Tibial artery (tissue), 4 donors: ENCODE measurements around the gene SIPA1L3.
"Not testable (repeated sequence)": the region's sequence is repeated elsewhere in the genome, so short reads cannot be mapped to it uniquely, and the experiment has no call there.

Experiments used
- DNase-seq, 2 donors: peaks; one replicate each; pipeline ENCODE4 v3.0.0-alpha.2; 2019
- H3K27ac ChIP-seq, 2 donors: fragments of 200-600 bp; sonication (generic) in 1 of 2; 1 replicate in 1 of 2; 2 replicates in 1 of 2; pipeline ENCODE4 v1.5.1; 2018 to 2019; ENCODE audit warnings: mild to moderate bottlenecking in 1 of 2
- H3K27me3 ChIP-seq, 2 donors: fragments of 200-600 bp; sonication (generic) in 1 of 2; one replicate each; pipeline versions ENCODE4 v1.5.1 to v1.6.0; 2016 to 2019
- H3K36me3 ChIP-seq, 3 donors: fragments of 200-600 bp; sonication (generic) in 2 of 3; one replicate each; pipeline ENCODE4 v1.5.1; 2016 to 2019; ENCODE audit warnings: mild to moderate bottlenecking in 2 of 3
- H3K4me1 ChIP-seq, 4 donors: fragments of 200-600 bp; sonication (generic) in 2 of 4; 1 replicate in 3 of 4; 2 replicates in 1 of 4; pipeline ENCODE4 v1.5.1; 2016 to 2019
- H3K4me3 ChIP-seq, 2 donors: fragments of 200-600 bp; sonication (generic) in 1 of 2; 1 replicate in 1 of 2; 2 replicates in 1 of 2; pipeline ENCODE4 v1.5.1; 2018 to 2019; ENCODE audit warnings: mild to moderate bottlenecking in 2 of 2
- H3K9me3 ChIP-seq, 3 donors: fragments of 200-600 bp; sonication (generic) in 1 of 3; one replicate each; pipeline ENCODE4 v1.5.1; 2016 to 2019
- intact Hi-C: fragments of 100-400 bp; cut with DNase I; formaldehyde crosslinking; loops from one replicate; pipeline ENCODE4 v1.15.0; 2023; ENCODE audit warnings: low total_unique reads
- TF ChIP-seq, protein P1 (sequence below), 2 experiments: fragments of 200-600 bp in 1 of 2; fragments of 450-650 bp in 1 of 2; IDR thresholded peaks; one replicate each; pipeline ENCODE4 v1.5.1; 2017 to 2019; ENCODE audit warnings: antibody characterized with exemption in 2 of 2, mild to moderate bottlenecking in 1 of 2, moderate library complexity in 1 of 2

The SIPA1L3 gene

DNA sequence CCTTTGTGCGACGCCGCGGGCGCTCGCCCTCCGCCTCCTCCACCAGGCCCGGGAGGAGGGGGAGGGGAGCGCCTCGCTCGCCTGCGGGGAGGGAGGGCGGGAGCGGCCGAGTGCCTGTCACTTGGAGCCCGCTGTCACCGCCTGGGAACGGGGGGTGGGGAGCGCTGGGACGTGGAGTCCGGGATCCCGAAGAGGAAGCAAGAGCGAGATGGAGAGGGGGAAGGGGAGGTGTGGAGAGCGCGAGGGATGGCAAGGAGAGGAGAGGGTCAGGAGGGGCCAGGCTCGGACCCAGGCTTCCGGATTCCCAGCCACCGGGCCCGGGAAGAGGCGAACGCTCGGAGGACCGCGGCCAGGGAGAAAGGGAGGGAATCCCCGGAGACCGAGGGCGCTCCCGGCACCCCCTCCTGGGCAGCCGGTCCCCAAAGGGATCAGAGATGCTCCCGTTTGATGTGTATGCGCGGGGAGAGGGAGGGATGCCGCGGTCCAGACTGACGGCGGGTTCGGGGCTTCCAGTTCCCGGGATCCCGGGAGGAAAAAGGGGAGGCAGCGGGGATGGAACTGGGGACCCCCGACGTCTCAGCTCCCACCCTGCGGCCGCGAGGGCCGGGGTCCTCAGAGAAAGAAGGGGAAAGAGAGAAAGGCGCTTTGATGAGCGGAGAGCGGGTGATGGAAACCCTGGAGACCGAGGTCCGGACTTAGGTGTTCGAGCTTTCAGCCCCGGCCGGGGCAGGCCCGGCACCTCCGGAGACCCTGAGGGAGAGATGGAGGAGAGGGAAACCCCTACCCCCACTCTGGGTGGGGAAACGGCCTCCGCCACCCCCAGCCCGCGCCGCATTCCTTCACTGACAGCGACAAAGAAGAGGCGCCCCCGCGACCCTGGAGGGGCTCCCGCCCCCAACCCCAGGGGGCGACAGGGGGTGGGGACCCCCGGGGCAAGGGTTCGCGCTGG is 321.8 kb downstream of the SIPA1L3 start:
- H3K9me3 ChIP-seq, result no peaks in the 10 kb centered on the region
- no peak for DNase-seq
- no peak overlapping the region for H3K27ac ChIP-seq
- peaks cover 0 to 26% (median 24%) of the 10 kb centered on the region in 4 donors for H3K4me1 ChIP-seq
- H3K36me3 ChIP-seq, result no peaks in the 10 kb centered on the region
- peak overlapping the region in 1 of 2 donors; percentile 16 for H3K4me3 ChIP-seq
- intact Hi-C loops, result loop anchor here (10.0 kb wide), 1 partner anchor 324 kb away; the partner anchor contains the start of genes SIPA1L3 and WDR87
- peaks cover 6 to 71% of the 10 kb centered on the region in 2 donors for H3K27me3 ChIP-seq
- TF ChIP-seq, protein P1, sequence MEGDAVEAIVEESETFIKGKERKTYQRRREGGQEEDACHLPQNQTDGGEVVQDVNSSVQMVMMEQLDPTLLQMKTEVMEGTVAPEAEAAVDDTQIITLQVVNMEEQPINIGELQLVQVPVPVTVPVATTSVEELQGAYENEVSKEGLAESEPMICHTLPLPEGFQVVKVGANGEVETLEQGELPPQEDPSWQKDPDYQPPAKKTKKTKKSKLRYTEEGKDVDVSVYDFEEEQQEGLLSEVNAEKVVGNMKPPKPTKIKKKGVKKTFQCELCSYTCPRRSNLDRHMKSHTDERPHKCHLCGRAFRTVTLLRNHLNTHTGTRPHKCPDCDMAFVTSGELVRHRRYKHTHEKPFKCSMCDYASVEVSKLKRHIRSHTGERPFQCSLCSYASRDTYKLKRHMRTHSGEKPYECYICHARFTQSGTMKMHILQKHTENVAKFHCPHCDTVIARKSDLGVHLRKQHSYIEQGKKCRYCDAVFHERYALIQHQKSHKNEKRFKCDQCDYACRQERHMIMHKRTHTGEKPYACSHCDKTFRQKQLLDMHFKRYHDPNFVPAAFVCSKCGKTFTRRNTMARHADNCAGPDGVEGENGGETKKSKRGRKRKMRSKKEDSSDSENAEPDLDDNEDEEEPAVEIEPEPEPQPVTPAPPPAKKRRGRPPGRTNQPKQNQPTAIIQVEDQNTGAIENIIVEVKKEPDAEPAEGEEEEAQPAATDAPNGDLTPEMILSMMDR (IDR thresholded peaks at IDR 0.05), result no peak

DNA sequence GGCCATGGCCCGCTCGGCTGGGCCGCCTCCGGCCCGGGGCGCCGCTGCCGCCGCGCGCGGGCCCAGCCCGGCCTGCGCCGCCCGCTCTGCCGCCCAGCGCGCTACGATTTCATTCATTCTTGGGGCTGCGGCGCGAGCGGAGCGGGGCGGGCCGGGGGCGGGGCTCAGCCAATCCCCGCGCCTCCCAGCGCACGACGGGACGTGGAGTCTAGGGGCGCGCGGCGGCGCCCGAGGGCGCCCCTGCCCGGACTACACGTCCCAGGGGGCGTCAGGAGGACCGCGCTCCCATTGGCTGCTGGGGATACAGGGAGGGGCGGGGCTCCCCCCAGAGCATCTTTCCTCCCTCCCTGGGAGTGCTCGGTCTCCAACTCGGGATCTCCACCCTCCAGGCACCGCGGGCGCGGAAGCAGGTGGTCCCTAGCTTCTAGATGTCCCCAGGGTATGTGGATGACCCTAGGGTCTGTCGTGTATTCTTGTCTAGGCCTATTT is 322.6 kb downstream of the SIPA1L3 start:
- intact Hi-C loops, result loop anchor here (5.0 to 10.0 kb wide), 2 partner anchors 103 to 325 kb away; partner anchors contain the start of genes SIPA1L3 and WDR87
- no peak for DNase-seq
- TF ChIP-seq, protein P1 (IDR thresholded peaks at IDR 0.05), result no peak
- no peaks in the 10 kb centered on the region for H3K36me3 ChIP-seq
- peaks cover 6 to 62% of the 10 kb centered on the region in 2 donors for H3K27me3 ChIP-seq
- no peaks in the 10 kb centered on the region for H3K9me3 ChIP-seq
- peaks cover 0 to 22% (median 18%) of the 10 kb centered on the region in 4 donors for H3K4me1 ChIP-seq
- H3K4me3 ChIP-seq, result peak overlapping the region in 1 of 2 donors; percentile 16
- no peak overlapping the region for H3K27ac ChIP-seq

DNA sequence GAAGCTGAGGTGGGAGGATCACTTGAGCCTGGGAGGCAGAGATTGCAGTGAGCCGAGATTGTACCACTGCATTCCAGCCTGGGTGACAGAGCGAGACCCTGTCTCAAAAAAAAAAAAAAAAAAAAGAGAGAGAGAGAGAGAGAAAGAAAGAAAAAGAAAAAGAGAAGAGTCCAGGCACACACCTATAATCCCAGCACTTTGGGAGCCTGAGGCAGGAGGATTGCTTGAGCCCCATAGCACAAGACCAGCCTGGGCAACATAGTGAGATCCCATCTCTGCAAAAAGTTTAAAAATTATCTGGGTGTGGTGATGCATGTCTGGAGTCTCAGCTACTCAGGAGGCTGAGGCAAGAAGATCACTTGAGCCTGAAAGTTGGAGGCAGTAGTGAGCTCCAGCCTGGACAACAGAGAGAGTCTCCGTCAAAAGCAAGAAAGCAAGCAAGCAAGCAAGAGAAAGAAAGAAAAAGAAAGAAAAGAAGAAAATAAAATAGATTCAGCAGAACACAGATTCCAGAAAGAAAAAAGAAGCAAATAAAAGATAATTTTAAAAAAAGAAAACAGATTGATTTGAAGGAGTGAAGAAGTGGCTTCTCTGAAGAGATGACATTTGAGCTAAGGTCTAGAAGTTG is 323.6 kb downstream of the SIPA1L3 start:
- H3K27me3 ChIP-seq, result peaks cover 6 to 53% of the 10 kb centered on the region in 2 donors
- not testable (repeated sequence) for H3K36me3 ChIP-seq, H3K9me3 ChIP-seq, H3K27ac ChIP-seq, DNase-seq, H3K4me3 ChIP-seq
- peaks cover 0 to 22% (median 18%) of the 10 kb centered on the region in 4 donors for H3K4me1 ChIP-seq
- intact Hi-C loops, result loop anchor here (5.0 kb wide), 1 partner anchor 102 kb away; no protein-coding TSS in a partner anchor

DNA sequence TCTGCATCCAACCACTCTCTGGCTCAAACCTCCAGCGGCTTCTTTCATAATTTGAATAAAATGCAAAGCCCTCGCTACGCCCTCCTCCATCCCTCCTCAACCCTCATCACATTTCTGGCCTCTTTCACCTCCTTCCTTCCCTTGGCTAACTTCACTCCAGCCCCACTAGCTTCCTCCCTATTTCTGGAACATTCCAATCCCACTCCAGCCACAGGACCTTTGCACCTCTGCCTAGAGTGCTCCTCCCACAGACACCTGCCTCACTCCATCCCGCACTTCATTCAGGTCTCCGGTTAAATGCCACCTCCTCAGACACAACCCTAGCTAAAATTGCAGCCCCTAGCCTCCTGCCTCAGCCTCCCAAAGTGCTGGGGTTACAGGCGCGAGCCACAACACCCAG is 324.9 kb downstream of the SIPA1L3 start:
- Histone ChIP-seq H3K4me1 (peaks cover 0 to 22% (median 18%) of the 10 kb centered on the region in 4 donors), H3K27ac (no peak overlapping the region), H3K9me3 (no peaks in the 10 kb centered on the region), H3K36me3 (no peaks in the 10 kb centered on the region), H3K4me3 (no peak overlapping the region), H3K27me3 (peaks cover 6 to 40% of the 10 kb centered on the region in 2 donors)
- no peak for DNase-seq
- TF ChIP-seq, protein P1 (IDR thresholded peaks at IDR 0.05), result no peak
- intact Hi-C loops, result loop anchor here (2.0 to 5.0 kb wide), 2 partner anchors 100 to 143 kb away; partner anchors contain the start of gene PSMD8

DNA sequence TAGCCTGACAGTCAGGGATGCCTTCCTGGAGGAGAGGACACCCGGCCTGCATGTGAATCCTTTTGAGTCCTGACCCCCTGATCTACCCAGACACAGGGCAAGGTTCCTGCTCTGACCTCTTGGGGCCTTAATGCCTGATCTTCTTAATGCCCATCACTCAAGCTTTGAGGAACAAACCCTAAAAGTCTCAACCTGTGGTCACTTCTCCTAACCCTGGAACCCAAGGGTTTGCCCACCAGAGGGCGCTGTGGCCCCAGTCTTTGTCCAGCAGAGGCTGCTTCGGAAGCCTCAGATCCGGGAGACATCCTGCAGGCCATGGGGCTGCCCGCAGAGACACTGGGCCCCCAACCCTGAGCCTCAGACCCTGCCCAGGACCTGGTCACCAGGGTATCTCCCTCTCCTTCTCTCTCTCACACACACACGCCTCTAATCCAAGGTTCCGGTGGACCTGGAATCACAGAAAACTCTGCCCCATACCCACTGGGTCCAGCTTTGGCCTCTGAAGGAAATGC is 326.8 kb downstream of the SIPA1L3 start:
- TF ChIP-seq, protein P1 (IDR thresholded peaks at IDR 0.05), result peak; percentile 84
- no peaks in the 10 kb centered on the region for H3K9me3 ChIP-seq
- peak; percentile 80 to 82 for DNase-seq
- peaks cover 4 to 21% of the 10 kb centered on the region in 2 donors for H3K27me3 ChIP-seq
- H3K4me1 ChIP-seq, result peaks cover 0 to 11% (median 7%) of the 10 kb centered on the region in 4 donors
- H3K36me3 ChIP-seq, result no peaks in the 10 kb centered on the region
- H3K4me3 ChIP-seq, result no peak overlapping the region
- H3K27ac ChIP-seq, result no peak overlapping the region
- intact Hi-C loops, result loop anchor here (2.0 to 5.0 kb wide), 2 partner anchors 99 to 141 kb away; partner anchors contain the start of gene PSMD8
